Uterus (tissue), 4 donors: ENCODE results near the gene OXCT1. TPM values are rescaled to one million over a fixed set of nuclear protein-coding genes. Genes with fewer than 3 reads are reported as not detected.

Experiments
- DNase-seq, 2 donors: peaks; one replicate each; pipeline ENCODE4 v3.0.0-alpha.2; 2019 to 2020
- H3K27ac ChIP-seq, 2 donors: fragments of 200-600 bp; sonication (generic); 1 replicate in 1 of 2; 2 replicates in 1 of 2; pipeline ENCODE4 v1.5.1; 2016 to 2018
- H3K27me3 ChIP-seq, 2 donors: fragments of 200-600 bp; sonication (generic); one replicate each; pipeline ENCODE4 v1.5.1; 2018 to 2019; ENCODE audit warnings: control low read depth in 1 of 2
- H3K36me3 ChIP-seq, 2 donors: fragments of 200-600 bp; sonication (generic); one replicate each; pipeline ENCODE4 v1.5.1; 2019; ENCODE audit warnings: control low read depth in 1 of 2
- H3K4me1 ChIP-seq, 2 donors: fragments of 200-600 bp; sonication (generic); one replicate each; pipeline ENCODE4 v1.5.1; 2018 to 2019; ENCODE audit warnings: control low read depth in 1 of 2
- H3K4me3 ChIP-seq, 2 donors: fragments of 200-600 bp; sonication (generic); 1 replicate in 1 of 2; 2 replicates in 1 of 2; pipeline ENCODE4 v1.5.1; 2018 to 2019; ENCODE audit warnings: mild to moderate bottlenecking in 1 of 2
- H3K9me3 ChIP-seq, 2 donors: fragments of 200-600 bp; sonication (generic); one replicate each; pipeline ENCODE4 v1.5.1; 2019; ENCODE audit warnings: control low read depth in 1 of 2
- POLR2A ChIP-seq, 2 donors: fragments of 450-650 bp; IDR thresholded peaks; one replicate each; pipeline ENCODE4 v1.6.1; 2016; ENCODE audit warnings: antibody characterized with exemption in 2 of 2, mild to moderate bottlenecking in 1 of 2, moderate library complexity in 1 of 2
- intact Hi-C: fragments of 100-400 bp; cut with DNase I; formaldehyde crosslinking; loops from one replicate; pipeline ENCODE4 v1.15.1; 2023; ENCODE audit warnings: low total_unique reads
- total RNA-seq, 4 donors: library from RNA; depleted of rRNA in 3 of 4; stranded (reverse); fragments of >200 nt in 3 of 4; gene quantifications; one replicate each; pipeline versions ENCODE4 v1.1.0 to v1.2.4, GENCODE V29; 2014 to 2023
- TF ChIP-seq, protein P1 (sequence below), 4 experiments: fragments of 200-600 bp in 2 of 4; fragments of 450-650 bp in 2 of 4; sonication (generic) in 2 of 4; IDR thresholded peaks; one replicate each; pipeline ENCODE4 v1.5.1; 2016 to 2019; ENCODE audit warnings: antibody characterized with exemption in 4 of 4, mild to moderate bottlenecking in 2 of 4, moderate library complexity in 1 of 4
- donor health status: DM: yes; HTN: yes; CAD: no.

The OXCT1 gene
- total RNA-seq, 4 donors from 2014 or later, result 11.2 to 37.3 (median 27.0) TPM

DNA sequence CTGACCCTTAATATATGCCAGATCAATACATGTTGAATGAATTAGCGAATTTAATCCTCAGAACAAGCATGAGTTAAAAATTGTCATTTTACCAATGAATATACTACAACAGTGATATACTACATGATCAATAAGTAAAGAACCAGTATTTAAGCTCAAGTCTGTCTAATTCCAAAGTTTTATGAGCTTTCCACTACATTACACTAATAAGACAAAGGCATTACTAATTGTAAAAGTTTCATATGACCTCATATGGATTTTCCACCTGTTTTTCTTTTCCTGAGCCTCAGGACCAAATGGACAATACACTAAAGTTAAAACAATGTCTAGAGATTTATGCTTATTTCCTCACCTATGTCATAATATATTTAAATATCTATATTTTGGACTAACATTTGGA is 80.8 kb downstream of the OXCT1 start:
- H3K4me1 ChIP-seq, result no peaks in the 10 kb centered on the region
- H3K4me3 ChIP-seq, result no peak overlapping the region
- no peak overlapping the region for H3K27ac ChIP-seq
- H3K27me3 ChIP-seq, result no peaks in the 10 kb centered on the region
- no peak for TF ChIP-seq POLR2A (IDR thresholded peaks at IDR 0.05)
- TF ChIP-seq, protein P1, sequence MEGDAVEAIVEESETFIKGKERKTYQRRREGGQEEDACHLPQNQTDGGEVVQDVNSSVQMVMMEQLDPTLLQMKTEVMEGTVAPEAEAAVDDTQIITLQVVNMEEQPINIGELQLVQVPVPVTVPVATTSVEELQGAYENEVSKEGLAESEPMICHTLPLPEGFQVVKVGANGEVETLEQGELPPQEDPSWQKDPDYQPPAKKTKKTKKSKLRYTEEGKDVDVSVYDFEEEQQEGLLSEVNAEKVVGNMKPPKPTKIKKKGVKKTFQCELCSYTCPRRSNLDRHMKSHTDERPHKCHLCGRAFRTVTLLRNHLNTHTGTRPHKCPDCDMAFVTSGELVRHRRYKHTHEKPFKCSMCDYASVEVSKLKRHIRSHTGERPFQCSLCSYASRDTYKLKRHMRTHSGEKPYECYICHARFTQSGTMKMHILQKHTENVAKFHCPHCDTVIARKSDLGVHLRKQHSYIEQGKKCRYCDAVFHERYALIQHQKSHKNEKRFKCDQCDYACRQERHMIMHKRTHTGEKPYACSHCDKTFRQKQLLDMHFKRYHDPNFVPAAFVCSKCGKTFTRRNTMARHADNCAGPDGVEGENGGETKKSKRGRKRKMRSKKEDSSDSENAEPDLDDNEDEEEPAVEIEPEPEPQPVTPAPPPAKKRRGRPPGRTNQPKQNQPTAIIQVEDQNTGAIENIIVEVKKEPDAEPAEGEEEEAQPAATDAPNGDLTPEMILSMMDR (IDR thresholded peaks at IDR 0.05), result no peak
- intact Hi-C loops, result no loop called here
- no peak for DNase-seq
- no peaks in the 10 kb centered on the region for H3K36me3 ChIP-seq
- no peaks in the 10 kb centered on the region for H3K9me3 ChIP-seq

- no peak for DNase-seq
- H3K9me3 ChIP-seq, result no peaks in the 10 kb centered on the region
- H3K4me1 ChIP-seq, result no peaks in the 10 kb centered on the region
- no peaks in the 10 kb centered on the region for H3K27me3 ChIP-seq
- no peak for TF ChIP-seq POLR2A (IDR thresholded peaks at IDR 0.05)
- TF ChIP-seq, protein P1 (IDR thresholded peaks at IDR 0.05), result no peak
- no peak overlapping the region for H3K4me3 ChIP-seq
- H3K36me3 ChIP-seq, result no peaks in the 10 kb centered on the region
- no peak overlapping the region for H3K27ac ChIP-seq
- intact Hi-C loops, result no loop called here
Measured at GRCh38 chr5:41788941-41789368, 81.3 kb downstream of the OXCT1 start.

- Histone ChIP-seq H3K36me3 (no peaks in the 10 kb centered on the region), H3K9me3 (no peaks in the 10 kb centered on the region), H3K27me3 (no peaks in the 10 kb centered on the region), H3K4me3 (no peak overlapping the region), H3K27ac (no peak overlapping the region), H3K4me1 (no peaks in the 10 kb centered on the region)
- no peak for TF ChIP-seq POLR2A (IDR thresholded peaks at IDR 0.05)
- TF ChIP-seq, protein P1 (IDR thresholded peaks at IDR 0.05), result no peak
- DNase-seq, result no peak
- intact Hi-C loops, result no loop called here
Measured at GRCh38 chr5:41787265-41787664, 83.0 kb downstream of the OXCT1 start.

DNA sequence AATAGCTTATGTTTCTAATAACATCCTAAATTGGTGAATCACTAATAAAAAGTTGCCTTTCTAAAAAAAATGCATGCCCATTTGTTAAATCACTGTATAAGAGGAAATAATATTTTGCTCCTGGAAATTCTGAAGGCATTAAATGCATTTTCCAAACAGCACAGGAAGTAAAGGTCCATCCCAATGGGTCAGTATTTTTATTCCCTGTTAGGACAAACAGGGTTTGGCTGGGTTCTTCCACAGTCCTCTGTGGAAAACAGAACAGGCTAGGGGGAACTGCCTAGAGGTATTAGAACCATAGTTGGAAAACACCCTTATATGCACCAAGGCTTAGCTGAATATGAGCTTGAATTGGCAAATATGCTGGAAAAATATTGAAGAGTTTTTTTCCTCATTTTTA is 85.2 kb downstream of the OXCT1 start:
- TF ChIP-seq, protein P1 (IDR thresholded peaks at IDR 0.05), result no peak
- TF ChIP-seq POLR2A (IDR thresholded peaks at IDR 0.05), result no peak
- Histone ChIP-seq H3K36me3 (no peaks in the 10 kb centered on the region), H3K27ac (no peak overlapping the region), H3K4me1 (no peaks in the 10 kb centered on the region), H3K27me3 (no peaks in the 10 kb centered on the region), H3K4me3 (no peak overlapping the region), H3K9me3 (no peaks in the 10 kb centered on the region)
- DNase-seq, result no peak
- intact Hi-C loops, result no loop called here

- H3K4me3 ChIP-seq, result no peak overlapping the region
- H3K4me1 ChIP-seq, result peaks cover 0 to 4% of the 10 kb centered on the region in 2 donors
- H3K36me3 ChIP-seq, result no peaks in the 10 kb centered on the region
- no peak for DNase-seq
- intact Hi-C loops, result no loop called here
- no peak for TF ChIP-seq POLR2A (IDR thresholded peaks at IDR 0.05)
- TF ChIP-seq, protein P1 (IDR thresholded peaks at IDR 0.05), result no peak
- H3K27me3 ChIP-seq, result no peaks in the 10 kb centered on the region
- no peak overlapping the region for H3K27ac ChIP-seq
- H3K9me3 ChIP-seq, result no peaks in the 10 kb centered on the region
Measured at GRCh38 chr5:41778410-41778809, 91.8 kb downstream of the OXCT1 start.
